ENCODE measurements around the gene CTDP1.

The CTDP1 gene

DNA sequence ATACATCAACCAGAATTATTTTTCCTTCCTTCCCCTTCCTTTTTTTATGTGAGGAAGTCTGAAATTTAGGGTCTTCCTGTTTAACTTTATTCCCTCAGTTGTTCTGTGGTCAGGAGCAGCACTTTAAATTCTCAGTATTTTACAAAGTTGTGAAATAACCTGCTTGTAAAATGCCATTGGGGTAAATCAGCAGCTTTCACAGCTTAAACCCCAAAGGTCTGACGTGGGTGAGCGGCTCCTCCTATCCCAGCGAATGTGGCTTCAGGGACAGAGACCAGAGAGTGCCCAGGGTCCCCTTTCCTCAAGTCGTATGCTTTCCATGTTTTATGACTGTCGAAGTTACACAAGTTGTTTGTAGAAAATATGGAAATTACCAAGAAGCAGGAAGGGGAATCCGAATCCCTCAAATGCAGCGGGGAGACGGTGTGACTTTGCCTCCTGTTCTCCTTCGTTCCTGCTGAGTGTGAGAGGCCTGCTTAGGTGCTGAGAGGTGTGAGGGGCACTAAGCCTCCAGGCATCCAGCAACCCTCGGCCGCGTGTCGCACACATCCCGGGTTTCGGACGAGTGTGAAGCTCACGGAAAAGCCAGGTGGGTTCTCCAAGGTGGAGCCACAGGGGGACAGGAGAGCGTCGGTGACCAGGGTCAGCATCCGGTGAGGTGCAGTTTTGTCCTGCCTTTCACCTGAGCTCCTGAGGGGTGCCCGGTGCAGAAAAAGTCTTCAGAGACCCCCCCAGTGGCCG is 107.4 kb downstream of the CTDP1 start:
- TF ChIP-seq, protein P1, sequence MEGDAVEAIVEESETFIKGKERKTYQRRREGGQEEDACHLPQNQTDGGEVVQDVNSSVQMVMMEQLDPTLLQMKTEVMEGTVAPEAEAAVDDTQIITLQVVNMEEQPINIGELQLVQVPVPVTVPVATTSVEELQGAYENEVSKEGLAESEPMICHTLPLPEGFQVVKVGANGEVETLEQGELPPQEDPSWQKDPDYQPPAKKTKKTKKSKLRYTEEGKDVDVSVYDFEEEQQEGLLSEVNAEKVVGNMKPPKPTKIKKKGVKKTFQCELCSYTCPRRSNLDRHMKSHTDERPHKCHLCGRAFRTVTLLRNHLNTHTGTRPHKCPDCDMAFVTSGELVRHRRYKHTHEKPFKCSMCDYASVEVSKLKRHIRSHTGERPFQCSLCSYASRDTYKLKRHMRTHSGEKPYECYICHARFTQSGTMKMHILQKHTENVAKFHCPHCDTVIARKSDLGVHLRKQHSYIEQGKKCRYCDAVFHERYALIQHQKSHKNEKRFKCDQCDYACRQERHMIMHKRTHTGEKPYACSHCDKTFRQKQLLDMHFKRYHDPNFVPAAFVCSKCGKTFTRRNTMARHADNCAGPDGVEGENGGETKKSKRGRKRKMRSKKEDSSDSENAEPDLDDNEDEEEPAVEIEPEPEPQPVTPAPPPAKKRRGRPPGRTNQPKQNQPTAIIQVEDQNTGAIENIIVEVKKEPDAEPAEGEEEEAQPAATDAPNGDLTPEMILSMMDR (IDR thresholded peaks at IDR 0.05; ENCODE audit: control extremely low read depth, extremely low read depth, low read depth, missing control alignments), result no peak
- DNase-seq (ENCODE audit: extremely low spot score), result no peak
- ChIA-PET POLR2A (no interaction called here), CTCF (no interaction called here)

DNA sequence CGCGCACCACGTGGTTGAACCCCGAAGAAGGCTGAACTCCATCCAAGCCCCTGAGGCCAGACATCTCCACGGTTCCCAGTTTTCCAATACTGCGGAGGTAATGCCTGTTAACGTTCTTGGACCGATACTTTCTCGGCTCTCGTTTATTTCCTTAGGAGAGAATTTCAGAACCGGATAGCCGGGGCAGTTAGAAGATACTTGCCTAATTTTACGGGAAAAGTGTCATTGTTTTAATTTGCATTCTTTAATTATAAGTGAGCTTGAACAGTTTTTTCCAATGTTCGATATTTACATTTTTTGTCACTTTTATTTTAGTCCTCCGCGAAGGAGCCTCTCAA is 107.9 kb downstream of the CTDP1 start:
- DNase-seq (ENCODE audit: extremely low spot score), result no peak
- CTCF ChIA-PET, result no interaction called here
- TF ChIP-seq, protein P1 (IDR thresholded peaks at IDR 0.05; ENCODE audit: control extremely low read depth, extremely low read depth, low read depth, missing control alignments), result no peak
- POLR2A ChIA-PET, result no interaction called here

DNA sequence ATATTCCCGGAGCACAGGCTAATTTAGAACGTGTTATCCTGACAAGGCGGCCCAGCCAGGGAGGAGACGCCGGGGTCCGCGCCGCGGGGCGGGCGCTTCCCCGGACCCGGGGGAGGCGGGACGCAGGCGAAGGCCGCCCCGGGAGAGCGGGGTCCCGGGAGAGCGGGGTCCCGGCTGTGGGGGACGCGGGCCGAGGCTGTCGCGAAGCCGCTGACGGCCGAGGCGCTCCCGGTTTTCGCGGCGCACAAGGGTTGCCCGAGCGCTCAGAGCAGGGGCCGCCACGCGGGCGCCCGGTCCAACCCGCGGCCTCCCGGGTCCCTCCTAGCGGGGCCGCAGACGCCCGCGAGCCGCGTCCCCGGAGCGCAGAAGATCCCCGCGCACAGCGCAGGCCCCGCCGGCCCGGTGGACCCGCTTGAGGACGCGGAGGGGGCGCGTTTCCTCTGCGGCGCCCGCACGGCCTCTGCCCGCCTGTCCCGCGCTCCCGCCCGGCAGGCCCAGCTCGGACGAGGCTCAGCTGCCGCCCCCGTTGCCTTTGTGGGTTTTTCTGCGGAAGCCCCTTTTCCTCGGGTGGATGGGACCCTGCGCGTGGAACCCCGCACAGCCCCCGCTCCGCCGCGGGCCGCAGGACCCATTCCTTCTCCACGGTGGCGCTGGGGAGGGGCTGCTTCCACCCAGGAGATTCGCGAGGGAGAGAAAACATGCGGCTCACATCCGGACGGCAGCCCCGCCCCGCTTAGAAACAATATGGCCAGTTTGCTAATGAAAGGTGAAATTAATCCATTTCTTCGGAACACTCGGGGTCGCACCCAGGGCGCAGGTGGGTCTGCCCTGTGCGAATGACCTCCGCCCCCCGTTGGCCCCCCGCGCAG is 108.5 kb downstream of the CTDP1 start:
- ChIA-PET POLR2A (no interaction called here), CTCF (no interaction called here)
- DNase-seq (ENCODE audit: extremely low spot score), result no peak
- TF ChIP-seq, protein P1 (IDR thresholded peaks at IDR 0.05; ENCODE audit: control extremely low read depth, extremely low read depth, low read depth, missing control alignments), result no peak

- no peak for DNase-seq (ENCODE audit: extremely low spot score)
- TF ChIP-seq, protein P1 (IDR thresholded peaks at IDR 0.05; ENCODE audit: control extremely low read depth, extremely low read depth, low read depth, missing control alignments), result no peak
- ChIA-PET CTCF (no interaction called here), POLR2A (no interaction called here)
Measured at GRCh38 chr18:79788734-79789085, 109.1 kb downstream of the CTDP1 start.

- TF ChIP-seq, protein P1 (IDR thresholded peaks at IDR 0.05; ENCODE audit: control extremely low read depth, extremely low read depth, low read depth, missing control alignments), result no peak
- DNase-seq (ENCODE audit: extremely low spot score), result no peak
- CTCF ChIA-PET, result no interaction called here
Measured at GRCh38 chr18:79789091-79789891, 109.7 kb downstream of the CTDP1 start.

More at GRCh38 chr18:79789091-79789891, 109.7 kb downstream of the CTDP1 start:
- POLR2A ChIA-PET, result no interaction called here

All from GM10248 (cell line).